ENCODE measurements around the gene HIRA. TPM values are rescaled to one million over a fixed set of nuclear protein-coding genes. Genes with fewer than 3 reads are reported as not detected.

Gene HIRA
- total and polyA plus RNA-seq, 2 experiments from 2014 or later = 17.1 to 36.9 TPM

DNA sequence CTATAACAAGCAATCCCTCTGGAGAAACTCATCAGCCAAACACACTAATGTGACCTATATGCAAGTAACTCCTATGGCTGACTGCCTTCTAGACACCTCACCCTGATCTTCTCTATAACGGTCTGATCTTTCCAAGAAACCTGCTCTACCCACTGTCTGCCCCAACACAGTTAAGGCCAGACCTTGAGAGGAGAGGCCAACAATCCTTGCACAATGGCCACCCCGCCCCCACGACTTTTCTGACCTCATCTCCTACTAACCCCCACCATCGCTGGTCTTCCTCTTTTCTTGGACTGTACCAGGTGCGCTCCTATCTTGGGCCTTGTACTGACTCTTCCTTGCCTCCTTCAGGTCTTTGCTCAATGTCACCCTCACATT lies 12.5 kb downstream of the HIRA start:
- Histone ChIP-seq H3K27me3 (no peaks in the 10 kb centered on the region), H3K9me3 (ENCODE audit: low read depth) (no peaks in the 10 kb centered on the region), H3K36me3 (no peaks in the 10 kb centered on the region), H3K4me1 (ENCODE audit: low read depth) (peaks cover 10% of the 10 kb centered on the region), H3K4me3 (no peak overlapping the region), H3K27ac (peak overlapping the region; percentile 74)
- TF ChIP-seq, protein P1, sequence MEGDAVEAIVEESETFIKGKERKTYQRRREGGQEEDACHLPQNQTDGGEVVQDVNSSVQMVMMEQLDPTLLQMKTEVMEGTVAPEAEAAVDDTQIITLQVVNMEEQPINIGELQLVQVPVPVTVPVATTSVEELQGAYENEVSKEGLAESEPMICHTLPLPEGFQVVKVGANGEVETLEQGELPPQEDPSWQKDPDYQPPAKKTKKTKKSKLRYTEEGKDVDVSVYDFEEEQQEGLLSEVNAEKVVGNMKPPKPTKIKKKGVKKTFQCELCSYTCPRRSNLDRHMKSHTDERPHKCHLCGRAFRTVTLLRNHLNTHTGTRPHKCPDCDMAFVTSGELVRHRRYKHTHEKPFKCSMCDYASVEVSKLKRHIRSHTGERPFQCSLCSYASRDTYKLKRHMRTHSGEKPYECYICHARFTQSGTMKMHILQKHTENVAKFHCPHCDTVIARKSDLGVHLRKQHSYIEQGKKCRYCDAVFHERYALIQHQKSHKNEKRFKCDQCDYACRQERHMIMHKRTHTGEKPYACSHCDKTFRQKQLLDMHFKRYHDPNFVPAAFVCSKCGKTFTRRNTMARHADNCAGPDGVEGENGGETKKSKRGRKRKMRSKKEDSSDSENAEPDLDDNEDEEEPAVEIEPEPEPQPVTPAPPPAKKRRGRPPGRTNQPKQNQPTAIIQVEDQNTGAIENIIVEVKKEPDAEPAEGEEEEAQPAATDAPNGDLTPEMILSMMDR (IDR thresholded peaks at IDR 0.05; ENCODE audit: low read depth, low read length) = no peak
- no peak for DNase-seq (ENCODE audit: low read depth in 1 of 2, low spot score in 1 of 2)

DNA sequence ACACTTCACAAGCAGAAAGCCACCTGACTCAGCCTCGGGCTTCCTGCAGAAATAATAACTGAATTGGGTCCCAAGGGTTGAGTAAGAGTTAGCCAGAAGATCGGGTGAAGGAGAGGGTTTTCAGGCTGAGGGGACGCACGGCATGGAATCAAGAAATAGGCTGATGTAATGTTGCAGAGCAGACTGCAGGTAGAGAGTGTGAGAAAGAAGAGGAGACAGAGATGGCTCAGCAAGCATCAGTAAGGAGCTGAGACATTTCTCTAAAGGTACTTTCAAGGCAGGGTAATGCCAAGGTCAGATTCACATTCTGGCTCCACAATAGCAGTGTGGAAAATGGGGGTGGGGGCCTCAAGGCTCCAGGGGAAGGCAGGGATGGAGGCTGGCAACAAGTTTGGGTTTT lies 18.6 kb downstream of the HIRA start:
- no peaks in the 10 kb centered on the region for H3K36me3 ChIP-seq
- no peaks in the 10 kb centered on the region for H3K27me3 ChIP-seq
- H3K4me3 ChIP-seq = no peak overlapping the region
- peaks cover 38% of the 10 kb centered on the region for H3K4me1 ChIP-seq (ENCODE audit: low read depth)
- no peaks in the 10 kb centered on the region for H3K9me3 ChIP-seq (ENCODE audit: low read depth)
- no peak overlapping the region for H3K27ac ChIP-seq
- TF ChIP-seq, protein P1 (IDR thresholded peaks at IDR 0.05; ENCODE audit: low read depth, low read length) = no peak
- no peak for DNase-seq (ENCODE audit: low read depth in 1 of 2, low spot score in 1 of 2)

DNA sequence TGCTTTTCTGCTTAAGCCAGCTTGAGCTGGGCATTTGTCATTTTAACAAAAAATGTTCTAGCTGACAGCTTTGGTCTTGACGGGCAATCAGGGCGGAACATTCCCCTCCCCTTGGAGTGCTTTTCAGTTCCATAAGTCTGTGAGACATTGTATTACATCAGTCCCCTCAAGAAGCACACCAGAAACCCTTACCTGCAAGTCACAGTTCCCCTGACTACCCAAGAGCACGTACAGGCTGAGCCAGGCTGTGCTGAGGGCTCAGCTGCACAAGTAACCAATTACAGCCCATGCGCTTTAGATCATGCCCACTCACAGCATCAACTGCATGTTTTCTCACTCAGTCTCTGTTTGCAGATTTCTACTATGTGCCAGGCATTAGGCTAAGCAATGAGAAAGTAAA lies 19.1 kb downstream of the HIRA start:
- H3K4me1 ChIP-seq (ENCODE audit: low read depth) = peaks cover 42% of the 10 kb centered on the region
- no peak overlapping the region for H3K27ac ChIP-seq
- TF ChIP-seq, protein P1 (IDR thresholded peaks at IDR 0.05; ENCODE audit: low read depth, low read length) = no peak

DNA sequence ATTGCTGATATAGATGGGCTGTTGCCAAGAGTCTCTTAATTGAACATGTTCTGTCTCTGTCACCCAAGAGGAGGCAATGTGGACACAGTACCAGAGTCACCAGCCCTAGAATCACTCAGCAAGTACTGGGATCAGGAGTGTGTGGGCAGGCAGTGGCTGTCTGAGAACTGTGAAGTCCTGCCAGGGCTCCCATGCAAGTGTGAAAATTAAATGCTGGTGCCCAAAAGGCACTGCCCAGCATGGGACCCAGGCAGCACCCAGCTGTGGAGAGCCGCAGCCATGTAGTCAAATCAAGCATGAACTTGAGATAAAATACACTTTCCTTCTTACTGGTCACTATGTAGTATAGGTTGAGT lies 19.9 kb downstream of the HIRA start:
- H3K27ac ChIP-seq = peak overlapping the region; percentile 67
- no peaks in the 10 kb centered on the region for H3K9me3 ChIP-seq (ENCODE audit: low read depth)
- DNase-seq (ENCODE audit: low read depth in 1 of 2, low spot score in 1 of 2) = no peak
- H3K4me3 ChIP-seq = no peak overlapping the region
- no peaks in the 10 kb centered on the region for H3K27me3 ChIP-seq
- peaks cover 48% of the 10 kb centered on the region for H3K4me1 ChIP-seq (ENCODE audit: low read depth)
- TF ChIP-seq, protein P1 (IDR thresholded peaks at IDR 0.05; ENCODE audit: low read depth, low read length) = no peak
- no peaks in the 10 kb centered on the region for H3K36me3 ChIP-seq

More for the DNA sequence above, 19.1 kb downstream of the HIRA start:
- Histone ChIP-seq H3K9me3 (ENCODE audit: low read depth) (no peaks in the 10 kb centered on the region), H3K4me3 (no peak overlapping the region), H3K27me3 (no peaks in the 10 kb centered on the region), H3K36me3 (no peaks in the 10 kb centered on the region)
- DNase-seq (ENCODE audit: low read depth in 1 of 2, low spot score in 1 of 2) = no peak

DNA sequence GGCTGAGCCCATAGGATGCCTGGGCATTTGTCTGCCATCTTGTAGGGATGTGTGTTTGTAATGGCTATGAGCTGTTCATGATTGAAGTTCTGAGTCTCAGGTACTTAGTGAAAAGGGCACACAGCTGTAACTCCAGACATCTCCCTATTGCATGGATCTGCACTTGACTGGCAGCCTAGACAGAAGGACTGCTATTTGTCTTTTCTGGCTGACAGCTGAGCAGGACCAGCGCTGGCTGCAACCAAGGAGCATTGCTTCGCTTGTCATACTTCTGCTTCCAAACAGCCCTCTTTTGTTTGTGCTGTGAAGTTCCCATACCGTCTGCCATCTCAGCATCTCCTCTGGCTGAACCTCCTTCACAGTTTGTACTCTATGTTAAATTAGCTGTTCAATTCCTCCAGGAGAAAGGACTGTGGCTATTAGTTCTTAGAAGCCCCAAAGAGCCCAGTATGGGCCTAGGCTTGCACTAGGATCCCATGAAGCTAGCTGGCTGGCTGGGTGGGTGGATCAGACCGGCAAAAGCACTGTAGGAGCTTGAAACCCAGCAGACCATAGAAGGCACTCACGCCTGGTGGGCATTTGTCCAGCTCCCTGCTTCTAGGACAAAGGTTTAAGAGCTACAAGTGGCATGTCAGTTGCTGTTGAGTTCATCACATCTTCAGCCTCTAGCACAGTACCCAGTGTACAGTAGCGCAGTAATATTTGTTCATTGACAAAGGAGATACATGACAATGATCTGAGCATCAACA lies 20.4 kb downstream of the HIRA start:
- Histone ChIP-seq H3K4me1 (ENCODE audit: low read depth) (peaks cover 54% of the 10 kb centered on the region), H3K36me3 (no peaks in the 10 kb centered on the region), H3K9me3 (ENCODE audit: low read depth) (no peaks in the 10 kb centered on the region), H3K4me3 (no peak overlapping the region), H3K27ac (peak overlapping the region; percentile 67), H3K27me3 (no peaks in the 10 kb centered on the region)
- TF ChIP-seq, protein P1 (IDR thresholded peaks at IDR 0.05; ENCODE audit: low read depth, low read length) = no peak
- DNase-seq (ENCODE audit: low read depth in 1 of 2, low spot score in 1 of 2) = peak in 1 of 2 donors; percentile 14

Data from cardiac muscle cell (in vitro differentiated cells and primary cell).